Erythroblast (primary cell): Measurements from ENCODE around the gene FAM181B.

ENCODE experiments used
- GATA1 ChIP-seq: IDR thresholded peaks from 2 replicates; pipeline ENCODE4 v1.6.1; 2011; ENCODE audit warnings: low read depth, mild to moderate bottlenecking, control low read depth, low read length, moderate library complexity
- POLR2A ChIP-seq: IDR thresholded peaks from 2 replicates; pipeline ENCODE4 v1.6.1; 2011; ENCODE audit warnings: mild to moderate bottlenecking, low read length

DNA sequence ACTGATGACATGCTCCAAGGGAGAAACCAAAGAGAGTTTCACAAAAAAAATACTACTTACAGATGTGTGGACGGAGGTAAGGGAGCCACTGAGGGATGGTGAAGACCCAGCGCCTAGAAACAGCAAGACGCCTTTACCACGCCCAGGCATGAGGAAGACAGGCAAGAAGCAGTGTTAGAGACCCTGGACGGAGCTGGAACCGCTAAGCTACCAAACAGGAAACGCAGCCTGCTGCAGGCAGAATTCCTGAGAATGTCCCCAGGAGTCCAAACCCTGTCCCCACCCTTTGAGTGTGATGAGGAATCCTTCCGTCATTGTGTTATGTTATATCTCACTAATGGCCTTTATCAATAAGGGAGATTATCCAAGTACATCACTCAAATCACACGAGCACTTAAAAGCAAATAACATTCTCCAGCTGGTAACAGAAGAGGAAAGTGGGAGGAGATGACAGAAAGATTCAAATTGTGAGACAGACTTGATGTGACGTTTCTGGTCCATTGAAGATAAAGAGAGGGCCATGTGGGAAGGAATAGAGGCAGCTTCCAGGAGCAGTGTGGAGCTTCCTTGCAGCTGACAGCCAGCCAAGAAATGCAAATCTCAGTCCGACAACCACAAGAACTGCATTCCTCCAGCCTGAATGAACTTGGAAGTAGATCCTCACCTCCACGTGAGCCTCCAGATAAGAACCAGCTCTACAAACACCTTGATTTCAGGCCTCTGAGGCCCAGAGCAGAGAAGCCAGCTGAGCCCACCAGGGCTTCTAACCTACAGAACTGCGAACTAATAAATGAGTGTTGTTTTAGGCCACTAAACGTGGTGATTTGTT is 19.1 kb downstream of the FAM181B start:
- TF ChIP-seq POLR2A (no peak), GATA1 (no peak)
